Measurements from ENCODE around the gene LSR. TPM values are rescaled to one million over a fixed set of nuclear protein-coding genes. Genes with fewer than 3 reads are reported as not detected.

LSR gene
- total RNA-seq, 1 donor from 2014 or later = 5.4 TPM

- H3K4me3 Mint-ChIP-seq (ENCODE audit: unreplicated experiment) = no peak overlapping the region
- no peak overlapping the region for H3K27ac Mint-ChIP-seq (ENCODE audit: unreplicated experiment)
- TF ChIP-seq CTCF (IDR thresholded peaks at IDR 0.05; ENCODE audit: partially characterized antibody, unreplicated experiment) = no peak
Observed at GRCh38 chr19:35297922-35298321, 49.1 kb downstream of the LSR start.

GRCh38 chr19:35298561-35298972 lies 49.8 kb downstream of the LSR start:
- Mint-ChIP-seq H3K36me3 (ENCODE audit: unreplicated experiment) (peaks cover 4% of the 10 kb centered on the region), H3K9me3 (ENCODE audit: unreplicated experiment) (peaks cover 6% of the 10 kb centered on the region), H3K27me3 (ENCODE audit: unreplicated experiment) (peaks cover 6% of the 10 kb centered on the region), H3K27ac (ENCODE audit: unreplicated experiment) (no peak overlapping the region), H3K4me1 (ENCODE audit: low read depth, unreplicated experiment) (no peaks in the 10 kb centered on the region), H3K4me3 (ENCODE audit: unreplicated experiment) (no peak overlapping the region)
- no peak for TF ChIP-seq CTCF (IDR thresholded peaks at IDR 0.05; ENCODE audit: partially characterized antibody, unreplicated experiment)
- DNase-seq = no peak

More at GRCh38 chr19:35297922-35298321, 49.1 kb downstream of the LSR start:
- Mint-ChIP-seq H3K36me3 (ENCODE audit: unreplicated experiment) (peaks cover 4% of the 10 kb centered on the region), H3K9me3 (ENCODE audit: unreplicated experiment) (peaks cover 6% of the 10 kb centered on the region), H3K27me3 (ENCODE audit: unreplicated experiment) (peaks cover 6% of the 10 kb centered on the region), H3K4me1 (ENCODE audit: low read depth, unreplicated experiment) (peaks cover 6% of the 10 kb centered on the region)
- DNase-seq = no peak

- no peak overlapping the region for H3K4me3 Mint-ChIP-seq (ENCODE audit: unreplicated experiment)
- H3K4me1 Mint-ChIP-seq (ENCODE audit: low read depth, unreplicated experiment) = no peaks in the 10 kb centered on the region
- DNase-seq = no peak
- H3K36me3 Mint-ChIP-seq (ENCODE audit: unreplicated experiment) = peaks cover 4% of the 10 kb centered on the region
- H3K9me3 Mint-ChIP-seq (ENCODE audit: unreplicated experiment) = peaks cover 4% of the 10 kb centered on the region
- H3K27me3 Mint-ChIP-seq (ENCODE audit: unreplicated experiment) = peaks cover 2% of the 10 kb centered on the region
- TF ChIP-seq CTCF (IDR thresholded peaks at IDR 0.05; ENCODE audit: partially characterized antibody, unreplicated experiment) = no peak
- H3K27ac Mint-ChIP-seq (ENCODE audit: unreplicated experiment) = no peak overlapping the region
Observed at GRCh38 chr19:35299523-35300338, 50.9 kb downstream of the LSR start.

GRCh38 chr19:35300339-35300649 lies 51.5 kb downstream of the LSR start:
- no peaks in the 10 kb centered on the region for H3K4me1 Mint-ChIP-seq (ENCODE audit: low read depth, unreplicated experiment)
- no peak for DNase-seq
- H3K9me3 Mint-ChIP-seq (ENCODE audit: unreplicated experiment) = peaks cover 4% of the 10 kb centered on the region
- TF ChIP-seq CTCF (IDR thresholded peaks at IDR 0.05; ENCODE audit: partially characterized antibody, unreplicated experiment) = no peak
- peaks cover 4% of the 10 kb centered on the region for H3K36me3 Mint-ChIP-seq (ENCODE audit: unreplicated experiment)
- H3K27me3 Mint-ChIP-seq (ENCODE audit: unreplicated experiment) = peaks cover 2% of the 10 kb centered on the region
- no peak overlapping the region for H3K4me3 Mint-ChIP-seq (ENCODE audit: unreplicated experiment)
- H3K27ac Mint-ChIP-seq (ENCODE audit: unreplicated experiment) = no peak overlapping the region

GRCh38 chr19:35301961-35302360 lies 53.2 kb downstream of the LSR start:
- no peak for TF ChIP-seq CTCF (IDR thresholded peaks at IDR 0.05; ENCODE audit: partially characterized antibody, unreplicated experiment)
- no peak overlapping the region for H3K27ac Mint-ChIP-seq (ENCODE audit: unreplicated experiment)

More at GRCh38 chr19:35301961-35302360, 53.2 kb downstream of the LSR start:
- peaks cover 4% of the 10 kb centered on the region for H3K36me3 Mint-ChIP-seq (ENCODE audit: unreplicated experiment)
- no peak for DNase-seq
- no peaks in the 10 kb centered on the region for H3K4me1 Mint-ChIP-seq (ENCODE audit: low read depth, unreplicated experiment)
- peaks cover 6% of the 10 kb centered on the region for H3K9me3 Mint-ChIP-seq (ENCODE audit: unreplicated experiment)
- H3K4me3 Mint-ChIP-seq (ENCODE audit: unreplicated experiment) = no peak overlapping the region
- H3K27me3 Mint-ChIP-seq (ENCODE audit: unreplicated experiment) = peaks cover 2% of the 10 kb centered on the region
